Measurements from ENCODE around the gene ORM1. TPM values are rescaled to one million over a fixed set of nuclear protein-coding genes. Genes with fewer than 3 reads are reported as not detected.

The ORM1 gene
- total RNA-seq, 6 experiments from 2014 or later, result 11,577 to 28,471 (median 22,756) TPM

GRCh38 chr9:114300153-114300845, 22.6 kb upstream of the ORM1 start:
- H3K27ac ChIP-seq, result no peak overlapping the region
- DNase-seq (peak in 1 of 3 donors; percentile 35), ATAC-seq (no peak)
- H3K9me3 ChIP-seq, result no peaks in the 10 kb centered on the region
- TF ChIP-seq CTCF (IDR thresholded peaks at IDR 0.05), result no peak
- TF ChIP-seq POLR2A (IDR thresholded peaks at IDR 0.05), result no peak
- H3K4me3 ChIP-seq, result no peak overlapping the region
- 0% methylated on average over 1 of the region's 4 CpGs for WGBS (ENCODE audit: insufficient coverage, low coverage, low lambda C conversion rate, missing lambda C conversion rate)
- intact Hi-C loops (cut with DNase I), result loop anchor here in 1 of 2 donors (5.0 kb wide), 1 partner anchor 143 kb away; the partner anchor contains the start of gene COL27A1
- H3K4me1 ChIP-seq, result peaks cover 0 to 13% (median 0%) of the 10 kb centered on the region in 4 donors
- H3K36me3 ChIP-seq, result peaks cover 0 to 3% (median under 1%) of the 10 kb centered on the region in 4 donors
- H3K27me3 ChIP-seq, result no peaks in the 10 kb centered on the region

DNA sequence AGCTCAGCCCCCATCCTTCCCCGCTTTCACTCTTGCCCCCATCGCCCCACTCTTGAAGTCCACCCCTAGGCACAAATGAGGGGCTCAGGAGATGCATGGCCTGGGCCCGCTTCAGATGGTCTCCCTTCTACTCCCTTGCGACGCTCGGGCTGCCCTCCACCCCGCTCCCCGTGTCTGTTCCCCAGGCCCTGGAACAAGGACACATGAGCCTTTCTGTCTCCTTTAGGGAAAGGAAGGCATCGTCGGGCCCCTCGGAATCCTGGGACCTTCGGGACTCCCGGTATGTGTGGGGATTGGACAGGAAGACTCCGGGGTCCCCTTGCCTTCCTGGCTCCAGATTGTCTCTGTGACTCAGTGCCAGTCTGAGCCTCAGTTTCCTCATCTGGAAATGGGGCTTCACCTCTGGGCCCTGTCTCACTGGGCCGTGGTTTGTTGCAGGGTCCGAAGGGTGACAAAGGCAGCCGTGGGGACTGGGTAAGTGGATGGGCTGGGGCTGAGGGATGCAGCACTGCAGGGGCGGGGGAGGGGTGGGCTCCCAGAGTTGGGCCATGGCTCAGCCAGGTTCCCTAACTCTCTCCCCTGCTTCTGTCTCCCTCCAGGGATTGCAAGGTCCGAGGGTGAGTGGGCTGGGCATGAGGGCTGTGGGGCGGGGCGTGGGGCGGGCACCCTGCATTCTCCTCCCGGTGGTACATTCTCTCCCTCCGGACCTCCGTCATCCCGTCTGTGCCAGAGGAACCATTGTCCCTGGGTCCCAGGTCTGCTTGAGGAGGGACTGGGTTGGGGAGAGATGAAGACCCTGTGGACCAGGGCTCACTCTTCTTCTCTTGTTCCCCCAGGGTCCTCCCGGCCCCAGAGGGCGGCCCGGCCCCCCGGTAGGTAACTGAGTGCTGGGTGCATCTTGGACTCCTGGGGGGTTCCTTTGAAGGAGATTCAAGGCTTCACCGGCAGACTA, 21.8 kb upstream of the ORM1 start:
- intact Hi-C loops (cut with DNase I), result loop anchor here in 1 of 2 donors (5.0 kb wide), 1 partner anchor 144 kb away; the partner anchor contains the start of gene COL27A1
- no peaks in the 10 kb centered on the region for H3K27me3 ChIP-seq
- peaks cover 0 to 21% (median 0%) of the 10 kb centered on the region in 4 donors for H3K4me1 ChIP-seq
- H3K4me3 ChIP-seq, result no peak overlapping the region
- H3K9me3 ChIP-seq, result no peaks in the 10 kb centered on the region
- DNase-seq (peak in 1 of 3 donors; percentile 41), ATAC-seq (no peak)
- no peak overlapping the region for H3K27ac ChIP-seq
- no peak for TF ChIP-seq POLR2A (IDR thresholded peaks at IDR 0.05)
- no peak for TF ChIP-seq CTCF (IDR thresholded peaks at IDR 0.05)
- H3K36me3 ChIP-seq, result no peaks in the 10 kb centered on the region
- WGBS (ENCODE audit: insufficient coverage, low coverage, low lambda C conversion rate, missing lambda C conversion rate), result 100% methylated on average over 1 of the region's 31 CpGs

GRCh38 chr9:114301798-114302565, 20.9 kb upstream of the ORM1 start:
- H3K36me3 ChIP-seq, result no peaks in the 10 kb centered on the region

More at GRCh38 chr9:114301798-114302565, 20.9 kb upstream of the ORM1 start:
- ATAC-seq (no peak), DNase-seq (peak in 1 of 3 donors; percentile 31)
- intact Hi-C loops (cut with DNase I), result loop anchor here in 1 of 2 donors (5.0 kb wide), 1 partner anchor 145 kb away; the partner anchor contains the start of gene COL27A1
- TF ChIP-seq POLR2A (IDR thresholded peaks at IDR 0.05) (no peak), CTCF (IDR thresholded peaks at IDR 0.05) (no peak)
- peaks cover 0 to 29% (median 0%) of the 10 kb centered on the region in 4 donors for H3K4me1 ChIP-seq
- 86% methylated on average over 1 of the region's 15 CpGs for WGBS (ENCODE audit: insufficient coverage, low coverage, low lambda C conversion rate, missing lambda C conversion rate)
- H3K27ac ChIP-seq, result no peak overlapping the region
- H3K27me3 ChIP-seq, result no peaks in the 10 kb centered on the region
- H3K4me3 ChIP-seq, result no peak overlapping the region
- no peaks in the 10 kb centered on the region for H3K9me3 ChIP-seq

Measured in right lobe of liver (tissue), 6 donors.